Tongue (tissue), 2 donors: Measurements from ENCODE around the gene PAM. TPM values are rescaled to one million over a fixed set of nuclear protein-coding genes. Genes with fewer than 3 reads are reported as not detected.
"Not testable (repeated sequence)": the region's sequence is repeated elsewhere in the genome, so short reads cannot be mapped to it uniquely, and the experiment has no call there.

Source experiments
- DNase-seq: peaks from one replicate; pipeline ENCODE4 v3.0.0-alpha.2; 2015
- total RNA-seq: library from RNA; depleted of rRNA; stranded (reverse); fragments of >200 nt; gene quantifications from one replicate; pipeline ENCODE4 v1.2.3, GENCODE V29; 2014

PAM gene
- total RNA-seq, 1 donor from 2014 or later: 179 TPM

DNA sequence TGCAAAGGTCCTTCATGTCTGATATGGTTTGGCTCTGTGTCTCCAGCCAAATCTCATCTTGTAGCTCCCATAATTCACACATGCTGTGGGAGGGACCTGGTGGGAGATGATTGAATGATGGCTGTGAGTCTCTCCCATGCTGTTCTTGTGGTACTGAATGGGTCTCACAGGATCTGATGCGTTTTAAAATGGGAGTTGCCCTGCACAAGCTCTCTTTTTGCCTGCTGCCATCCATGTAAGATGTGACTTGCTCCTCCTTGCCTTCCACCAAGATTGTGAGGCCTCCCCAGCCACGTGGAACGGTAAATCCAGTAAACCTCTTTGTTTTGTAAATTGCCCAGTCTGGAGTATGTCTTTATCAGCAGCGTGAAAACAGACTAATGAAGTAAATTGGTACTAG lies 318.4 kb downstream of the PAM start:
- DNase-seq: not testable (repeated sequence)

- no peak for DNase-seq
Observed at GRCh38 chr5:103075442-103075841, 320.3 kb downstream of the PAM start.
